GM18519 (cell line): ENCODE data around the gene DNMT3B.

Experiments
- ATAC-seq: cut with Tn5 transposase; IDR thresholded peaks from one replicate; pipeline ENCODE4 v1.9.1; 2021; ENCODE audit warnings: mild to moderate bottlenecking, moderate library complexity; ENCODE audit not compliant: unreplicated experiment, low FRiP score

The DNMT3B gene

DNA sequence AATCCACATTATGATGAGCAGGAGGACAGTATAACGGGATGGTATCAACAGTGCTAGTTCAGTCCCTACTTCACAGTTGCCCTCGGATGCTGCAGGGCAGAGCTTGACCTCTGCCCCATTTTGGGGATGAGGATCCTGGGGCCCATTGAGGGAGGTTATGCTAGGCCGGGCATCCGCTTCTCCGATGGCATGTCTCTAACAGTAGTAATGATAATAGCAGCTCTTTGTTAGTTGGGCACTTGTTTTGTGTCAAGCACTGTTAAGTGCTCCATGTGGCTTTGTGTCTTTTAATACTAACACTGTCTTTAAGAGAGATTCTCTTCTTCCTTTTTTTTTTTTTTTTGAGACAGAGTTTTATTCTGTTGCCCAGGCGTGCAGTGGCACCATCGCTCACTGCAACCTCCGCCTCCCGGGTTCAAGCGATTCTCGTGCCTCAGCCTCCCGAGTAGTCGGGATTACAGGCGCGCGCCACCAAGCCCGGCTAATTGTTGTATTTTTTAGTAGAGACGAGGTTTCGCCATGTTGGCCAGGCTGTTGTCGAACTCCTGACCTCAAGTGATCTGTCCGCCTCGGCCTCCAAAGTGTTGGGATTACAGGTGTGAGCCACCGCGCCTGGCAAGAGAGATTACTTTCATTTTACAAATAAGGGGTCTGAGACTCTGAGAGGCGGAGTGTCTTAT, 58.7 kb downstream of the DNMT3B start:
- ATAC-seq, result no peak

DNA sequence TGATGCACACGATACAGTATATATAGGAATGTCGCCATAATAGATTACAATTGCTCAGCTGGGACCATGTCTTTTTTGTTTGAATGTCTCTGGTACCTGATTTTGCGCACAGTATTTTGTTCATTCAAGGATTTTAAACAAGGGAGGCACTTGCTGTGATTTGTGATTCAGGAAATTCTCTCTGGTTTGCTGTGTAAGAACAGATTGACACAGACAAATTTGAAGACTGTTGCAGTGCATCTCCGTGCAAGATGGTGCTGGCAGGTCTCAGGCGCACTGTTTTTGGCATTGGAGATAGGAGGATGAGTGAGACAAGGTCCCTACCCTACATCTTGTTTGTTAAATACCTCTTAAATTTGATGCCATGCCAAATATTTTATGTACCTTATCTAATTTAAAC, 60.0 kb downstream of the DNMT3B start:
- no peak for ATAC-seq

DNA sequence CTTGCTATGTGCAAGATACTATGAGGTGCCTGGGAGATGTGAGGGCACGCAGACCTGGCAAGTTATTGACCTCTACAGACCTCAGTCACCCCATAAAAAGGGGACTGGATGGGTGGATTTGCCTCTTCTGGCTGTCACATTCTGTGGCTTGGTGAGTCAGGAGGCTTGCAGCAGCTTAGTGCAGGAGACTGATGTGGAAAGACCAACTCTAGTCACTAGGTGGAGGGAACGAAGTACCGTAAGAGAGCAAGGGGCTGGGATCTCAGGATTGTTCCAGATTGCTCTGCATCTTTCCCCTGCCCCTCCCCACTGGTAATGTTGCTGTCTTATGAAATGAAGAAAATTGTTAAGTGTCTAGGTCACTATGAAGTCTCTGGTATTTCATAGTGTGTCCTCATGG, 60.9 kb downstream of the DNMT3B start:
- ATAC-seq, result no peak

DNA sequence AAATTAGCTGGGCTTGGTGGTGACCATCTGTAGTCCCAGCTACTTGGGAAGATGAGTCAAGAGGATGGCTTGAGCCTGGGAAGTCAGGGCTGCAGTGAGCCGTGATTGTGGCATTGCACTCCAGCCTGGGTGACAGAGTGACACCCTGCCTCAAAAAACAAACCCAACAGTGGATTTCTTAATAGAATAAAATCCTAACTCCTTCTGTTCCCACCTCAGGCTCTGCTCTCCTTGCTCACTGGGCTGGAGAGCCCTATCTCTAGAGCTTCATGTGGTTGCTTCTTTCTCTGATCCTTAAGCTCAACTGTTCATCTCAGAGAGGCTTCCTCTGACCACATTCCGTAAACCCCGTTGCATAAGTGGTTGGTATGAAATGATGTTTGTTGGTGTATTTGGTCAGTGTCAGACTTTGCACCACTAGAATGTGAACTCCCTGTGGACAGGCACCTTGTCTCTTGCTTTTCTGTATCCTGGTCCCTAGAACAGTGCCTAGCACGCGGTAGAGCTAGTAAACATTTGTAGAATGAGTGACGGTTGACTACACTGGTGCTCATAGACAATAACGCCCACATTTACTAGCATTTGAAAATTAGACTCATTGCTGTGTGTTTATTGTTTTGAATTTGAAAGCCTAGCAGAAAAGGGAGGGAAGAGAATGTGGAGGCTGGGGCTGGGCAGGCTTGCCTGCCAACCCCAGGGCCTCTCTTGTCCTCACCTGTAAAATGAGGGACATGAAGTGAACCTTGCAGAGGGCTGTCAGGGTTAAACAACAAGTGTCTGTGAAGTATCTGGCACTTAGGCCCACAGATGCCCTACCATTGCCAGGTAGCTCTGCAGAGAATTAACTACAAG, 61.8 kb downstream of the DNMT3B start:
- no peak for ATAC-seq

DNA sequence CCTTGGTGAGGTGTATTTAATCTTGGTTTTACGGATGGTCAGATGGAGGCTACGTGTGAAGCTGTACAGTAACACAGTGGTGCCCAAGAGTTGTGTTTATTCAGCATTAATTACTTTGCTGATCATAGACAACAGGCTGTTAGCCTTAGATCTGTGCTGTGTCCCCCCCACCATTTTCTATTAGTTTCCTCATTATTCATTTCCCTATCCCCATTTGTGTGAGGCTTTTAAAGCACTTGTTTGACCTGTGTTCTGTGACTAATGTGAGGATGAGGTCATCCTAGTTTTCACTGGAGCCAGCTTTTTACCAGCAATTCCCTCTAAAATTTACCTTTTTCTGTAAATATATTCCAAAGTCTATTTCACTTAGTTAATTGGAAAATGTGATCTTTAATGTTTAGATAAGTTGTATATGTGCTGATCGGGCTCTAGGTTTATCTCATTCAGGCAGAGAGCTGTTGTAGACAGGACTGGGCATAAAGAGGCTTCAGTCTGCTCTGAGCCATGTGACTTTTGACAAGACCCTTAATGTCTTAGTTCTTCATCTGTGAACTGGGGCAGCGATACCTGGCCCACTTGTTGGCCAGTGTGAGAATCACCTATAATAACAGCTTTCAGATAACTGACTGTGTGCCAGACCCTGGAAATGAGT, 66.0 kb downstream of the DNMT3B start:
- ATAC-seq, result no peak

DNA sequence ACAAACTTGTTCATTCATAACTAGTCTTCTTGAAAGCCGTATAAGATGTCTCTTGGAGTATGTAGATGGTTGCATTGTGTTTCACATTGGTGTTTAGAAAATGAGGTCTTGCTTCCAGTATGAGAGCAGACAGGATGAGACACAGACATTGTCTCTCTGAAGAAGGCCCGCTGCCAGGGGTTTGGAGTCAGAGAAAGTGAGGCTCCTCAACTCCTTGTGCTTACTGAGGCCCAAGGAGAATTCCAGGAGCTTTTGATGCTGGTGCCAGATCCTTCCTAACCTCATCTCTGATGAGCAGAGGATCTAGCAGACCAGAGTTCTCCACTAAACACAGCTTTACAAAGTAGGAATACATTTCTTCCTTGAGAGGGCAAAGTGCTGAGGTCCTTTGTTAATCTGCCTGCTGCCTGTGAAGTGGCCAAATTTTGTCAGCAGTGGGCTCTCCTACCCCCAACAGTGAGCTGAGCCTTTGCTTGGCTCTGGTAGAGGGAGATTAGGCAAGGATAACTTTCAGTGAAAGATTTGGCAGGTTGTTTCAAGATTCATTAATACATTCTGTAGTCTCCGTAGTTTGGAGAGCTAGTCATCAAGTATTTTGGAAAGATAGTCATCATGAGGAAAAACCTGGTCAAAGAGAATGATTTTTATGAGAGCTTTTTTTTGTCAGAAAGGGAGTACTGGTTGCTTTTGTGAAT, 67.3 kb downstream of the DNMT3B start:
- no peak for ATAC-seq

DNA sequence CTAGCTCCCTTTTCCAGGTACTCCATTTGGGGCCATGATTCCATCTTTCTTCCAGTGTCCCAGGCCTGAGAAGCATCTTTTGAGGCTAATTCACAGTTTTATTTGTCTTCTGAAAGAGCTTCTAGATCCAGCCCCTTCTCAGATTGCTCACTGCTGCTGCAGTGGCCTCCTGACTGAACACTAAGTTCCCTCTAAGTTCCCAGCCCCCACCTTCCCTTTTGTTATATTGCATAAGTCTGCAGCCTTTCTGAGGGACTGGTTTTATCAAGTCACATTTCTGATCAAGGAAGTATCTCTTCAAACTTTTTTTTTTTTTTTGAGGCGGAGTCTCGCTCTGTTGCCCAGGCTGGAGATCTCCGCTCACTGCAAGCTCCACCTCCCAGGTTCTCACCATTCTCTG, 68.3 kb downstream of the DNMT3B start:
- no peak for ATAC-seq

DNA sequence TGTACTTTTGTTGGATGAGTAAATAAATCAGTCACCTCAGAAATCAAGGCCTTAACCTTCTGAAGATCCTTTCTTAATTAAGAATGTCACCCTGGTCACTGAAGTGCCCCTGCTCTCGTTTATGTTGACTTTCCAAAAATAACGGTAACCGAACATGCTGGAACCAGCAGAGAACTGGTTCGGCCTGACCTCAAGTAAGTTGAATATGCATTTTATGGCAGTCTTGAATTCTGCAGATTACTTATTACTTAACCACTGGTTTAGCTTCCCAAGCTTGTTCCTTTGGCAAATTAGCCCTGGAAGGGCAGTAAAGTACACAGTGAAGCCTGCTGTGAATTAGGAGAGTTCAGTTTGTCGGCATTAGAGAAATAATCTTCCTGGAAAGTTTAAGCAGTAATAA, 69.8 kb downstream of the DNMT3B start:
- ATAC-seq, result no peak

DNA sequence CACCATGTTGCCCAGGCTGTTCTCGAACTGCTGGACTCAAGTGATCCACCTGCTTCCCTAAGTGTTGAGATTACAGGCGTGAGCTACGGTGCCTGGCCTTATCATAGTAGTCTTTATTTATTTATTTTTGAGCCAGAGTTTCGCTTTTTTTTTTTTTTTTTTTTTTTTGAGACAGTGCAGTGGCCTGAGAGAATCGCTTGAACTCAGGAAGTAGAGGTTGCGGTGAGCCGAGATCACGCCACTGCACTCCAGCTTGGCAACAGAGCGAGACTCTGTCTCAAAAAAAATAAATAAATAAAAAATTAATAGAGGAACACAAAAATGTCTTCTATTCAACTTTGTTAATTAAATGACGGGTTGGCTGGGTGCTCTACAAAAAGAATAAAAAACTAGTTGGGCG, 70.5 kb downstream of the DNMT3B start:
- no peak for ATAC-seq

DNA sequence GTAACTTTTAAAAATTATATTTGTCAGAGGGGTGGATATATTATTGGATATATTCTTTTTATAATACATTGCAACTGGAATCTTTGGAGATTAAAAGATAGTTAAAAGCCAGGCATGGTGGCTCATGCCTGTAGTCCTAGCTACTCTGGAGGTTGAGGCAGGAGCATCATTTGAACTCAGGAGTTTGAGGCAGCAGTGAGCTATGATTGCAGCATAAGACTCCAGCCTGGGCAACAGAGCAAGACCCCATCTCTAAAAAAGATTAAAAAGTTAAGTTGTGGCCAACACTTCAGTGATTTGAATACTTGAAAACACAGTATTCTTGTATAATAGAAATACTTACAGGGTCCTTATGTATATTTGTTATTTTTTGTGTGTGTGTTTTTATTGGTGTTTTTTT, 72.8 kb downstream of the DNMT3B start:
- ATAC-seq, result no peak

DNA sequence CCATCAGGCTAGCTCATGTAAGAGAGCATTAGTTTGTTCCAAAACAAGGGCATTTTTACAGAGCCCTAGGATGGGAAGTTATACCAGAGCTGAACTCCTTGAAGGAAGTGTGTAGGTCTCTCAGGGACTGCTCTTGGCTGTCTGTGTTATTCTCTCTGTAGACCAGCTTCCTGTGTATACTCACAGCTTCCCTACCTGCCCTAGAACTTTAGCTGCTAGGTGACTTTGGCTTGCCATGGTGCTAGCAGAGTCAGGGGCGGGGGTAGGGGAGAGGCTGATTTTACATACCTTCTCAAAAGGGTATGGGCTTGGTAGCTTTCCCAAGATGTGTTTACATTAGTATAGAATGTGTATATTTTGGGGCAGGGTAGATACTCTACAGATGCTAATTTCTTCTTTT, 75.0 kb downstream of the DNMT3B start:
- no peak for ATAC-seq

DNA sequence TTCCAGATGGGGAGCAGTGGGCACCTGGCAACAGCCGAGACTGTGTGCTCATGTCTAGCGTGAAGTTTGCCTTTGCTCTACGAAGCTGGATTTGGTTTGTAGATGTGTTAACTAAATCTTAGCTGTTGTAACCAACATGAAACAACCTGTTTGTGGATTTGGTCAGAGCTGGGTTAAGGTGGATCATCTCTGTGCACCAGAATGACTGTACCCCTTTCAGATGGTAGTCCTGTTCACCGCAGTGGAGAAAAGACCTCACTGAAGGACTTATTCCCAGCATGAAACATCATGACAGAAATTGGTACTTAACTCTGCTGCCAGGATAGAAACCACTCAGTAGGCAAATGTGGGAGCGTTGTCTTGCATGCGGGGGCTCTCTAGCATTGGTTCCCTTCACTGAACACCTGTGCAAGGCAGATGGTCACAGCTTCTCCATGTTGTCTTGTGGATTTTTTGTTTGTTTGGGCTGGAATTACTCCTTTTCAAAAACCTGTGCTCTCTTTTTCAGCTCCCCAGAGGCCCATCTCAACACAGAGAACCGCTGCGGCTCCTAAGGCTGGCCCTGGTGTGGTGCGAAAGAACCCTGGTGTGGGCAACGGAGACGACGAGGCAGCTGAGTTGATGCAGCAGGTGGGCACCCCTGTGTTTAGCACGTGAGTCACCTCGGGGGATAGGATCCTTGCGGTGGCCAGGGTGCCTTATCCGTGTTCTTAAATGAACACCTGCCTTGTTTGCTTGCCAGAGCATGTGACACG, 77.2 kb downstream of the DNMT3B start:
- no peak for ATAC-seq

DNA sequence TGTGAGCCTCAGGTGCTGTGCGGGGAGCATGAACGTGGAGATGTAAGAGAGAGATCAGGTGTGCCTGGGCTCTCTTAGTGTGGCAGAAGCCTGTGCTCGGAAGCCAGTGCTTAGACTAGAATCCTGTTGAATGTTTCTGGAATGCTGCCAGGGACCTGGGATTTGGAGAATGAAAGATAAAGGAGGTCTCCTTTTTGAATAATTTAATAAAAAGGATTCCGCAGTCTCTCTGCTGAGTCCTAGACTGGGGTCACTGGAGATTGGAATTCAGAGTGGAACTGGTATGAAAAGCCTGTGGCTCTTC, 77.7 kb downstream of the DNMT3B start:
- no peak for ATAC-seq

DNA sequence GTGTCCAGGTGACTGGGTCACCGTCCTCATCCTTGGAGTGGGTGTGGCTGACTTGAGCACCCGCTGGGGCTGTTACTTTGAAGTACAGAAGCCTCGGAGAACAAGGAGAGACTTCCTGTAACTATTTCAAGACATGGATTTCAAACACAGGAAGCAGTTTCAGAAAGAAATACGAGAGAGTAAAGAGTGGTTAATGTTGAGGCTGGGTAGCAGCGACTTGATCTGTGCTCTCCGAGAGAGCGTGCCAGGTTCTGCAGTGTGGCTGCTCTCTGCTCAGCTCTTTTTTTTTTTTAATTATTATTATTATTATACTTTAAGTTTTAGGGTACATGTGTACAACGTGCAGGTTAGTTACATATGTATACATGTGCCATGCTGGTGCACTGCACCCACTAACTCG, 79.0 kb downstream of the DNMT3B start:
- ATAC-seq, result no peak

DNA sequence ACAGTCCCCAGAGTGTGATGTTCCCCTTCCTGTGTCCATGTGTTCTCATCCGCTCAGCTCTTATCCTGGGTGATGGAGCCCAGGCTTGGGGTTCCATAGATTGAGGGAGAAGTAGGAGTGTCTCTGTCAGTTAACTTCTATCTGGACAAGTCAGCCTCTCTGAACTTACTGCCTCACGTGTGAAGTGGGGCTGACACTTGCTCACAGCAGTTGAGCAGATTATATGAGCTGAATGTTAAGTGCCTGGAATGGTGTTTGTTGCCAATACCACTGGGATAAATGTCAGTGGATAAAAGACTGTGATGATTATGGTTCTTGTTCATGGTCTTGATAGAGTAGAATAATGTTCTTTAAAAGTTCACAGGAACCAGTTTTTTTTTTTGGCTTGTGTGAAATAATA, 79.4 kb downstream of the DNMT3B start:
- ATAC-seq, result no peak

DNA sequence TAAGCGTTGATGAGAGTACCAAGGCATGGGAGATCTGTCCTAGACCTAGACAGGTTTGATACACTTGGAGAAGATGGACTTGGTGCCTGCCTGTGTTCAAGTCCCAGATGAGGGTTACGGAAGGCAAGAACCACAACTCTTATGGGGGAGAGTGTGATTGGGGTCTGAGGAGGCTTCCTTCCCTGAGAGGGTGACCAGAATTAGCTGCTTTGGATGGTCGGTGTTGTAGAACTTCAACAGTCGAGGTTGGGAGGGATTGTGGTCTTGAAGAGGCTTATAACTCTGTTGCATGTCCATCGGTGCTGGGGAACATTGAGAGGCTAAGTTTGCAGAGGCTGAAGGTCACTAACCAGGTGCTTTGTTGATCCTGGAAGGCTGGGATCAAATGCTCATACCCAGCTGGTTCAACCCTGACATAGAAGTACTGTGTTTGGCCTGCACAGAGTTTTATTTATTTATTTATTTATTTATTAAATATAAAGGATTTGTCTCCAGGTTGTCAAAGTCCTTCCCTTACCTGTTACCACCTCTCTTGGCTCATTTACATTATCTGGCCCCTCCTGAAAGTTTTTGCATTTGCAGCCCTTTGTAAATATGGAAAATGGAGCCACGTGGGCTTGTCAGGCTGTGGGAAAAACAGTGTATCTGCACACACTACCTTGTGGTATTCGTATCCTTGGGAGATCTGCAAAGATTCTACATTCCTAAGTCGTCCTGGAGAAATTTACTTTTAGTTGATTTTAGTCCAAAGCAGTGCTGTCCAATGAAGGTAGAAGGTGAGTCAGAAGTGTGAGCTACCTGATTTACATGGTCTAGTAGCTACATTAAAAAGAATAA, 80.7 kb downstream of the DNMT3B start:
- ATAC-seq, result no peak

DNA sequence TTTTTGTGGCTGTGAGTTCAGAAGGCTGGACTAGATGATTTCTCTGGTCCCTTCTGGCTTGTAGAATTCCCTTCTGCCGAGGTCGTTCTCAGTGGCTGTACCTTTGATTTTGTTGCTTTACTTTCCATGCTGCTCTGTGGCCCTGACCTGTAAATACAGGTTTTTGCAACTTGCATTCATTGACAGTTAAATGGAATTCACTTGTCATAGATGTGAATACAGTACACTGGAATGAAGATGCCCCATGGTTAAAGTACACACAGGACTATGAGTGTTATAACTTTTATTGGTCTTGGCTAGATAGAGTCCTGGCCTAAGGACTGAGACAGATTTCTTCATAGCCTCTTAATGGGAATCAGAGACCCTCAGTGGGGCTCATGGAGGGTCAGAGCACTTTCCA, 83.6 kb downstream of the DNMT3B start:
- ATAC-seq, result no peak

DNA sequence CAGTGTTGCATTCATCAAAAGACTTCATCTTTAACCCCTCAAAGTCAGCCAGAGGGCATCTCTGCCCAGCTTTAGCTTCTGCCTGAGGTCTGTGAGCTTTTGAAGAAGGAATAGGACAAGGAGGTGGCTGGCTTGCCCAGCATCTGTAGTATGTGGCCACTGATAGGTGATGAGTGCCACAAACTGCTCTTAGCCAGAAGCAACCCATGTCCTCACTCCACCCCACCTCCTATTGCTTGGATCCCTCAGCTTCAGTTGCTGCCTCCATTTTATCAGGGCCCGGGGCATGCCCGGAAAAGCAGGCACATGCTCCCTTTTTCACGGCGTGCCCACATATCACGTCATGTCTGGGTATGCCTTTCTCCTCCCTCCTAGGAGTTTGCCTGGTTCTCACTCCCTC, 84.7 kb downstream of the DNMT3B start:
- ATAC-seq, result no peak

DNA sequence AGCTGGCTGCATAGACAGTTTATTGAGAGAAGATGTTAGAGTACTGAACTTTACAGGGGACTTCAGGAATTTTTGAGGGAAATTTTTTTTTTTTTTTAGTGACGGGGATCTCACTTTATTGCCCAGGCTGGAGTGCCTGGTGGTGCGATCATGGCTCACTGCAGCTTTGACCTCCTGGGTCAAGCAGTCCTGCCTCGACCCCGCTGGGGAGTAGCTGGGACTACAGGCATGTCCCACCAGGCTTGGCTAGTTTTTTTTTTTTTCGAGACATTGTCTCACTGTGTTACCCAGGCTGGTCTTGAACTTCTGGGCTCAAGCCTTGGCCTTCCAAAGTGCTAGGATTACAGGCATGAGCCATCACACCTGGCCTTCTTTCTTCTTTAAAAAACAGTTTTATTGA, 85.8 kb downstream of the DNMT3B start:
- no peak for ATAC-seq

DNA sequence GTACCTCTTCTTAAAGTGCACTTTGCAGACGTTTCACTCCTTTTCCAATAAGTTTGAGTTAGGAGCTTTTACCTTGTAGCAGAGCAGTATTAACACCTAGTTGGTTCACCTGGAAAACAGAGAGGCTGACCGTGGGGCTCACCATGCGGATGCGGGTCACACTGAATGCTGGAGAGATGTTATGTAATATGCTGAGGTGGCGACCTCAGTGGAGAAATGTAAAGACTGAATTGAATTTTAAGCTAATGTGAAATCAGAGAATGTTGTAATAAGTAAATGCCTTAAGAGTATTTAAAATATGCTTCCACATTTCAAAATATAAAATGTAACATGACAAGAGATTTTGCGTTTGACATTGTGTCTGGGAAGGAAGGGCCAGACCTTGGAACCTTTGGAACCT, 86.7 kb downstream of the DNMT3B start:
- ATAC-seq, result no peak
